Naive thymus-derived CD4-positive, alpha-beta T cell (primary cell): Measurements from ENCODE around the gene DYNLT3. TPM values are rescaled to one million over a fixed set of nuclear protein-coding genes. Genes with fewer than 3 reads are reported as not detected.
A peak's percentile ranks its signal among the peaks of the same experiment; 100 is the strongest.

Experiments used
- ATAC-seq: fragments of 150-1000 bp; cut with Tn5 transposase; 2 replicates; pipeline ENCODE4 v1.10.0; 2021; ENCODE audit warnings: mild to moderate bottlenecking, moderate library complexity
- CTCF ChIA-PET: fragments of 350-600 bp; sonication (Branson Sonifier 250); formaldehyde crosslinking; loops from one replicate; lab custom pipeline; 2021; ENCODE audit warnings: antibody characterized with exemption; lab: Charles Lee
- POLR2A ChIA-PET: fragments of 350-600 bp; sonication (Branson Sonifier 250); formaldehyde crosslinking; loops from one replicate; lab custom pipeline; 2021; ENCODE audit warnings: antibody characterized with exemption, inconsistent platforms; lab: Charles Lee
- DNase-seq, 9 donors: peaks; one replicate each; pipeline versions ENCODE4 v3.0.0 to v3.0.0-alpha.2; 2020 to 2022; ENCODE audit warnings: mixed read lengths in 1 of 9
- H3K27ac ChIP-seq: one replicate; pipeline ENCODE4 v1.7.0; 2013; ENCODE audit warnings: mild to moderate bottlenecking, low read depth, low read length, moderate library complexity
- H3K27me3 ChIP-seq, 2 donors: one replicate each; pipeline ENCODE4 v1.7.0; 2013; ENCODE audit warnings: low read length in 2 of 2, mild to moderate bottlenecking in 2 of 2, moderate library complexity in 2 of 2; ENCODE audit not compliant: control insufficient read depth in 2 of 2, insufficient read depth in 2 of 2
- H3K36me3 ChIP-seq, 3 experiments: 1 replicate in 2 of 3; 2 replicates in 1 of 3; pipeline ENCODE4 v1.7.0; 2013; ENCODE audit warnings: low read length in 3 of 3, mild to moderate bottlenecking in 3 of 3, moderate library complexity in 1 of 3; ENCODE audit not compliant: insufficient read depth in 3 of 3, control insufficient read depth in 2 of 3
- H3K4me1 ChIP-seq, 2 donors: one replicate each; pipeline ENCODE4 v1.7.0; 2013; ENCODE audit warnings: low read length in 2 of 2, mild to moderate bottlenecking in 2 of 2, moderate library complexity in 1 of 2; ENCODE audit not compliant: control insufficient read depth in 2 of 2, insufficient read depth in 2 of 2
- H3K4me3 ChIP-seq: 2 replicates; pipeline ENCODE4 v1.7.0; 2013; ENCODE audit warnings: mild to moderate bottlenecking, low read length
- H3K9me3 ChIP-seq, 3 experiments: 1 replicate in 2 of 3; 2 replicates in 1 of 3; pipeline ENCODE4 v1.7.0; 2013; ENCODE audit warnings: low read length in 3 of 3; ENCODE audit not compliant: control insufficient read depth in 2 of 3
- H3K27ac Mint-ChIP-seq, 9 donors: one replicate each; pipeline ENCODE4 v1.8.0; 2020 to 2022; ENCODE audit warnings: mixed read lengths in 9 of 9, mild to moderate bottlenecking in 8 of 9, moderate library complexity in 5 of 9, inconsistent platforms in 2 of 9
- H3K27me3 Mint-ChIP-seq, 5 donors: one replicate each; pipeline ENCODE4 v1.8.0; 2021 to 2022; ENCODE audit warnings: mixed read lengths in 5 of 5, mild to moderate bottlenecking in 1 of 5
- H3K36me3 Mint-ChIP-seq, 5 donors: one replicate each; pipeline ENCODE4 v1.8.0; 2020 to 2022; ENCODE audit warnings: mixed read lengths in 5 of 5, mild to moderate bottlenecking in 3 of 5, inconsistent platforms in 1 of 5
- H3K4me1 Mint-ChIP-seq, 7 donors: one replicate each; pipeline ENCODE4 v1.8.0; 2020 to 2022; ENCODE audit warnings: mixed read lengths in 7 of 7, mild to moderate bottlenecking in 3 of 7, inconsistent platforms in 1 of 7
- H3K4me3 Mint-ChIP-seq, 10 donors: one replicate each; pipeline ENCODE4 v1.8.0; 2020 to 2022; ENCODE audit warnings: mild to moderate bottlenecking in 10 of 10, mixed read lengths in 10 of 10, moderate library complexity in 6 of 10, inconsistent platforms in 2 of 10
- H3K9me3 Mint-ChIP-seq, 11 donors: one replicate each; pipeline ENCODE4 v1.8.0; 2020 to 2022; ENCODE audit warnings: mixed read lengths in 11 of 11, mild to moderate bottlenecking in 4 of 11, inconsistent platforms in 1 of 11, moderate library complexity in 1 of 11
- intact Hi-C, 2 donors: fragments of 100-400 bp; cut with micrococcal nuclease; formaldehyde crosslinking; loops; one replicate each; pipeline ENCODE4 v1.15.1; 2023
- polyA plus RNA-seq, 2 donors: library from polyadenylated mRNA; unstranded; fragments of 300-500 nt; fragmentation: Illumina TruSeq; gene quantifications; one replicate each; pipeline ENCODE4 v1.2.3, GENCODE V29; 2021
- total RNA-seq, 6 experiments: library from RNA in 5 of 6; stranded (reverse) in 5 of 6; gene quantifications; 1 replicate in 5 of 6; 2 replicates in 1 of 6; pipeline ENCODE4 v1.2.3 and lab custom pipeline; 2021 to 2026

Gene DYNLT3
- total and polyA plus RNA-seq, 7 experiments from 2014 or later: 13.8 to 42.1 (median 25.8) TPM

- Histone ChIP-seq H3K27me3 (no peaks in the 10 kb centered on the region), H3K9me3 (no peaks in the 10 kb centered on the region), H3K4me3 (no peak overlapping the region), H3K36me3 (no peaks in the 10 kb centered on the region), H3K27ac (no peak overlapping the region), H3K4me1 (no peaks in the 10 kb centered on the region)
- Mint-ChIP-seq H3K27ac (no peak overlapping the region), H3K36me3 (no peaks in the 10 kb centered on the region), H3K4me1 (peaks cover 0 to 4% (median 0%) of the 10 kb centered on the region in 7 donors), H3K4me3 (no peak overlapping the region), H3K27me3 (peaks cover 0 to 2% (median 0%) of the 10 kb centered on the region in 5 donors), H3K9me3 (peaks cover 0 to 2% (median 0%) of the 10 kb centered on the region in 11 donors)
- intact Hi-C loops: no loop called here
- CTCF ChIA-PET: no interaction called here
- ATAC-seq (no peak), DNase-seq (no peak)
- POLR2A ChIA-PET: no interaction called here
Observed at GRCh38 chrX:37803057-37803456, 44.3 kb downstream of the DYNLT3 start.

- Histone ChIP-seq H3K27ac (no peak overlapping the region), H3K27me3 (no peaks in the 10 kb centered on the region), H3K36me3 (no peaks in the 10 kb centered on the region), H3K4me1 (peaks cover 0 to 4% of the 10 kb centered on the region in 2 donors), H3K4me3 (no peak overlapping the region), H3K9me3 (no peaks in the 10 kb centered on the region)
- ATAC-seq: no peak
- Mint-ChIP-seq H3K4me3 (no peak overlapping the region), H3K4me1 (peaks cover 0 to 6% (median 3%) of the 10 kb centered on the region in 7 donors), H3K27ac (no peak overlapping the region), H3K9me3 (peaks cover 0 to 2% (median 0%) of the 10 kb centered on the region in 11 donors), H3K27me3 (peaks cover 0 to 2% (median 0%) of the 10 kb centered on the region in 5 donors), H3K36me3 (no peaks in the 10 kb centered on the region)
- ChIA-PET CTCF (no interaction called here), POLR2A (no interaction called here)
- DNase-seq: no peak
- intact Hi-C loops: no loop called here
Observed at GRCh38 chrX:37802028-37802427, 45.3 kb downstream of the DYNLT3 start.

- H3K36me3 Mint-ChIP-seq: no peaks in the 10 kb centered on the region
- no peak overlapping the region for H3K4me3 Mint-ChIP-seq
- ATAC-seq (no peak), DNase-seq (no peak)
- peaks cover 0 to 15% of the 10 kb centered on the region in 2 donors for H3K4me1 ChIP-seq
- no peak overlapping the region for H3K4me3 ChIP-seq
- H3K27ac ChIP-seq: no peak overlapping the region
- no peaks in the 10 kb centered on the region for H3K27me3 ChIP-seq
- intact Hi-C loops: no loop called here
- POLR2A ChIA-PET: no interaction called here
- H3K36me3 ChIP-seq: no peaks in the 10 kb centered on the region
- H3K27me3 Mint-ChIP-seq: peaks cover 0 to 2% (median 0%) of the 10 kb centered on the region in 5 donors
- no peaks in the 10 kb centered on the region for H3K9me3 ChIP-seq
- peaks cover 0 to 2% (median 0%) of the 10 kb centered on the region in 11 donors for H3K9me3 Mint-ChIP-seq
- H3K27ac Mint-ChIP-seq: no peak overlapping the region
- CTCF ChIA-PET: no interaction called here
- peaks cover 0 to 19% (median 13%) of the 10 kb centered on the region in 7 donors for H3K4me1 Mint-ChIP-seq
Observed at GRCh38 chrX:37800717-37801116, 46.7 kb downstream of the DYNLT3 start.

- peaks cover 4 to 26% (median 19%) of the 10 kb centered on the region in 7 donors for H3K4me1 Mint-ChIP-seq
- H3K27ac Mint-ChIP-seq: no peak overlapping the region
- ATAC-seq (no peak), DNase-seq (no peak)
- H3K9me3 Mint-ChIP-seq: peaks cover 0 to 2% (median 0%) of the 10 kb centered on the region in 11 donors
- no peak overlapping the region for H3K4me3 Mint-ChIP-seq
- Histone ChIP-seq H3K27me3 (no peaks in the 10 kb centered on the region), H3K4me3 (no peak overlapping the region), H3K36me3 (no peaks in the 10 kb centered on the region), H3K27ac (no peak overlapping the region), H3K9me3 (no peaks in the 10 kb centered on the region), H3K4me1 (peaks cover 0 to 15% of the 10 kb centered on the region in 2 donors)
- POLR2A ChIA-PET: no interaction called here
- H3K27me3 Mint-ChIP-seq: peaks cover 0 to 2% (median 0%) of the 10 kb centered on the region in 5 donors
- intact Hi-C loops: no loop called here
- H3K36me3 Mint-ChIP-seq: no peaks in the 10 kb centered on the region
- CTCF ChIA-PET: no interaction called here
Observed at GRCh38 chrX:37799936-37800335, 47.4 kb downstream of the DYNLT3 start.

- peak; percentile 91 for ATAC-seq
- peak overlapping the region in 3 of 10 donors; percentile 9 to 20 (median 18) for H3K4me3 Mint-ChIP-seq
- CTCF ChIA-PET: no interaction called here
- DNase-seq: no peak
- peak overlapping the region in 2 of 9 donors; percentile 38 to 56 for H3K27ac Mint-ChIP-seq
- H3K36me3 ChIP-seq: no peaks in the 10 kb centered on the region
- POLR2A ChIA-PET: no interaction called here
- intact Hi-C loops: no loop called here
- no peak overlapping the region for H3K4me3 ChIP-seq
- H3K27me3 ChIP-seq: no peaks in the 10 kb centered on the region
- H3K4me1 ChIP-seq: peaks cover 0 to 15% of the 10 kb centered on the region in 2 donors
- H3K9me3 ChIP-seq: no peaks in the 10 kb centered on the region
- no peaks in the 10 kb centered on the region for H3K9me3 Mint-ChIP-seq
- peaks cover 0 to 2% (median 0%) of the 10 kb centered on the region in 5 donors for H3K27me3 Mint-ChIP-seq
- peaks cover 4 to 27% (median 24%) of the 10 kb centered on the region in 7 donors for H3K4me1 Mint-ChIP-seq
- H3K27ac ChIP-seq: no peak overlapping the region
- H3K36me3 Mint-ChIP-seq: no peaks in the 10 kb centered on the region
Observed at GRCh38 chrX:37796805-37797204, 50.6 kb downstream of the DYNLT3 start.

GRCh38 chrX:37796310-37796709, 51.1 kb downstream of the DYNLT3 start:
- peak overlapping the region in 2 of 10 donors; percentile 18 to 20 for H3K4me3 Mint-ChIP-seq
- no peak overlapping the region for H3K27ac ChIP-seq
- no peak overlapping the region for H3K27ac Mint-ChIP-seq
- no peaks in the 10 kb centered on the region for H3K27me3 ChIP-seq
- POLR2A ChIA-PET: no interaction called here
- DNase-seq (no peak), ATAC-seq (no peak)
- intact Hi-C loops: no loop called here
- no peaks in the 10 kb centered on the region for H3K36me3 ChIP-seq
- peaks cover 0 to 15% of the 10 kb centered on the region in 2 donors for H3K4me1 ChIP-seq
- peaks cover 4 to 27% (median 24%) of the 10 kb centered on the region in 7 donors for H3K4me1 Mint-ChIP-seq
- H3K4me3 ChIP-seq: no peak overlapping the region
- peaks cover 0 to 2% (median 0%) of the 10 kb centered on the region in 5 donors for H3K27me3 Mint-ChIP-seq
- H3K9me3 Mint-ChIP-seq: no peaks in the 10 kb centered on the region
- no peaks in the 10 kb centered on the region for H3K9me3 ChIP-seq
- no peaks in the 10 kb centered on the region for H3K36me3 Mint-ChIP-seq
- CTCF ChIA-PET: interaction anchor here (0.7 kb wide), 1 partner anchor 28 kb away, joined by 3 read pairs; no protein-coding TSS in a partner anchor
